ENCODE data around the gene VWA7.

The VWA7 gene

DNA sequence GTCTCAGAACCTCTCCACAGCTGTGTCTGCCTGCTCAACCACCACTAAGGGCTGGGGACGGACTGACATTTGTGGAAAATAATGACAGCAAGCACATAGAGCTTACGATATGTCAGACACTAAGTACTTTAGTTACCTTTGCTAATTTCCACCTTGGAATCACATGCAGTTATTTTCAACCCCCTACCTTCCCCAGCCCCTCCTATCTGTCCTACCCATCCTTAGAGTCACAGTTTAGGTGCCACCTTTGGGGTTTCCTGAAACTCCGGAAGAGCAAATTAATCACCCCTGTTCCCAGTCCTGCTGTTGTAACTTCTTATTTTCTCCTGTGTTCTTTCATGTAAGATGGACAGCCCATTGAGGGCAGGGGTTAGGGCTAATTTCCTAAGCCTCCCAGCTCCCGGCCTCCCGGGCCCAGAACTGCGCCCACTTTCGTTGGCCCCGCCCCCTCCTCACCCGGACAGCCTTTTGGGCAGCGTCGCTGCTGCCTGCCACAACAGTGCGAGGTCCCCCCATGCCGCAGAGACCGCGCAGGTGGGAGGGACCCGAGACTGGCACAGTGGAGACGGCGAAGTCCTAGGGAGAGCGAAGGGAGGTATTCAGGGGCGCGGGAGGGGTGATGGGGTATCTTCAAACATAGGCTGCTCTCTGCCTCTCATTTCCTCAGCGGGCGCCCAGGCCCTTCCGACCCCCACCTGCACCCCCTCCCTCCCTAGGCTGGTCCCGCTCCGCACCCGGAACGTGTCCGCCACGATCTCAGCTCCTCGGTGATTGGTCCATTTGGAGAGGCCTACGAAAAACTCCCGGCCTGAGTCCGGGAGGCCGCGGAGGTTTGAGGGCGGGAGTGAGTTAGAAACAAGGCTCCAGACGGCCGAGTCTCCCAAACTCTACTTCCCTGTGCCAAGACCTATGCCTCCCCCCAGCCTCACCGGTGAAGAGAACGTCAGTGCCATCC, 49.1 kb downstream of the VWA7 start:
- DNase-seq = no peak

- no peak for DNase-seq
These were observed 50.0 kb downstream of the VWA7 start for GRCh38 chr6:31727034-31727716.

GRCh38 chr6:31725502-31726350, 51.4 kb downstream of the VWA7 start:
- no peak for DNase-seq

GRCh38 chr6:31723980-31724691, 53.0 kb downstream of the VWA7 start:
- no peak for DNase-seq

DNA sequence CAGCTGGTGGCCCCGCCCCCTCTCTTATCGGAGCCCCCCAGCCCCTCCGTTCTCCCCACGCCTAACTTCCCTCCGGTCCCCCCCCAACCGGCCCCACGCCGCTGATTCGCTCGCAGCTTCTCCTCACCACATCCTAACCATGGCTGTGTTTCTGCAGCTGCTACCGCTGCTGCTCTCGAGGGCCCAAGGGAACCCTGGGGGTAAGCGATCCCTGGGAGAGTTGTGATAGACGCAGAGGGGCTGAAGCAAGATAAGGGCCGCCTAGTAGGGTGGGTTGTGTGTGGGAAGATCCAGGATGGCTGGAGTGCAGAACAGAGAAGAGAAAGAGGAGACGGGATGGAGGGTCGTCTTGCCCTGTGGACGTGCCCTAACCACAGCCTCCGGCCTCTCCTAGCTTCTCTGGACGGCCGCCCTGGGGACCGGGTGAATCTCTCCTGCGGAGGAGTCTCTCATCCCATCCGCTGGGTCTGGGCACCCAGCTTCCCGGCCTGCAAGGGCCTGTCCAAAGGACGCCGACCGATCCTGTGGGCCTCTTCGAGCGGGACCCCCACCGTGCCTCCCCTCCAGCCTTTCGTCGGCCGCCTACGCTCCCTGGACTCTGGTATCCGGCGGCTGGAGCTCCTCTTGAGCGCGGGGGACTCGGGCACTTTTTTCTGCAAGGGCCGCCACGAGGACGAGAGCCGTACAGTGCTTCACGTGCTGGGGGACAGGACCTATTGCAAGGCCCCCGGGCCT, 53.7 kb downstream of the VWA7 start, which contains the start of gene MPIG6B:
Gene MPIG6B, plus strand, starts transcription at position 129 of the 735 bp plus-strand sequence. Its CDS starts 11 bp downstream, at position 140.
- DNase-seq = no peak

DNA sequence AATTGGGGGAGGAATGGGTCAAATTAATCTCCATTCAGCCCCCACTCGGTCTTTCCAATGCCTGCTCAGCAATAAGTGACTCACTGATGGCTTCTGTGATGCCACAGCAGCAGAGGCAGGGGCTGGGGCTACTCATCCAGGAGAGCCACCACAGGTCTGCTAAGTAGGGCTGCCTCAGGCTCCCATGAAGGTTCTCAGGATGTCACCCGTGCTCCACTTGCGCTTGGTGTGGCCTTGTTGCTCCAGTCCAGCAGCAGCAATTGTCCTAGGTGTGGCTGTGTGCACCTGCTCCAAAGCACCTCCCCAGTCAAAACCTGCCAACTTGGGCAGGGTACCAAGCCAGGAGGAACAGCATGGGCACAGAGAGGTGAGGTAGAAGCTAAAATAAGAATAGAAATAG, 55.0 kb downstream of the VWA7 start:
- no peak for DNase-seq

DNA sequence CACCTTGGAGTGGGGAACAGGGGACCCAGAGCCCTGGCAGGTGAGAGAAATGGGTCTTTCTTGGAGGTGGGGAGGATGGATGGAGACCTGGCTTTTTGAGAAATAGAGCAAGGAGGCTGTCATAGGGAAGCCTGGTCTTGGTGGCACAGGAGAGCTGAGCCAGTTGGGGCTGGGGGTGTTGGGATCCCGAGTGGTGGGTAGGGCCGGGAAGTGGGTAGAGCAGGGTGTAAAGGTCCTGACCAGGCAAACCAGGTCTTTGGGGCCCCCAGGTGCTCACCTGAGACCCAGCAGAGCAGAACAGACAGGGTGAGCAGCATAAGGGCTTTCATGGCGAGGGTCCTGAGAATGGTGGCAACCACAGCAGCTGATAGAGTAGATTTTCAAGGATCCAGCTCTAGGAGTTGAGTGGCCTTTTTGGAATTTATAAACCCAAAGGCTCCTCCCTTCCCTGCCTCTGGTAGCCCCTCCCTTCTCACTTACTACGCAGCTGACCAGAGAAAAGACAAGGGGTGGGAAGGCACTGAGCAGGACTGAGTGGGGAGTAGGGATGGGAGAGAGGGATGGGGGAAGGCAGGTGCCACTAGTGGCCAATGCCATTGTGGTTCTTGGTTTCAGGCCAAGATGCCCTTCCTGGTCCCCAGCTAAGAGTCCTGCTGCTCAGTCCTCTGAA, 55.6 kb downstream of the VWA7 start, which contains the start of gene LY6G6C:
Gene LY6G6C, minus strand, starts transcription at position 396 of the 670 bp plus-strand sequence. Its CDS starts 67 bp downstream, at position 329.
- no peak for DNase-seq

- no peak for DNase-seq
These were observed 56.8 kb downstream of the VWA7 start for GRCh38 chr6:31720196-31720770.

DNA sequence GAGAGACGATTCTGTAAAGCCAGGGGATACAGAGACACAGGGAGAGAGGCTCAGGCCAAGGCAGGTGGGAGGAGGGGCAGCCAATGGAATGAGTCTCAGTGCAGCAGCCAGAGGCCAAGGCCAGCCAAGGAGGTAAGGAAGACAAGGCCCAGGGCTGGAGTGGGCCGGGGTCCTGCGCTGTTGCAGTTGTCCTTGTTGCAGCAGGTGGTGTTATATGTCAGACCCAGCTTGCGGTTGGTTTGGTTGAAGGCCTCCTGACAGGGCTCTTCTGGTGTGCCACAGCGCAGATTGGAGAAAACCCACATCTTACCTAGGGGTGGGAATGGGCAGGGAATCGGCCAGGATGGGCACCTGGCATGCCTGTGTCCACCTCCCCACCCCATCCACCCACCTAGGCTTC, 58.1 kb downstream of the VWA7 start:
- DNase-seq = no peak

GRCh38 chr6:31718265-31718664, 58.9 kb downstream of the VWA7 start:
- no peak for DNase-seq

- no peak for DNase-seq
These were observed 59.5 kb downstream of the VWA7 start for GRCh38 chr6:31717499-31718222.
